NCI-H460 (cell line): ENCODE results near the gene TLCD1. TPM values are rescaled to one million over a fixed set of nuclear protein-coding genes. Genes with fewer than 3 reads are reported as not detected.

ENCODE experiments used
- DNase-seq: peaks from one replicate; pipeline ENCODE4 v3.0.0-alpha.2; 2016; ENCODE audit warnings: low read depth; ENCODE audit errors: extremely low read depth
- polyA plus RNA-seq: library from polyadenylated mRNA; depleted of rRNA; stranded (reverse); fragments of >200 nt; gene quantifications from 2 replicates; pipeline ENCODE4 v1.2.3, GENCODE V29; 2014; cell fraction: nucleus; rRNA removed
- total RNA-seq: library from RNA; depleted of rRNA; stranded (reverse); fragments of >200 nt; shearing (Covaris generic); gene quantifications from 2 replicates; pipeline ENCODE4 v1.2.3, GENCODE V29; 2014; rRNA removed

TLCD1 gene, protein sequence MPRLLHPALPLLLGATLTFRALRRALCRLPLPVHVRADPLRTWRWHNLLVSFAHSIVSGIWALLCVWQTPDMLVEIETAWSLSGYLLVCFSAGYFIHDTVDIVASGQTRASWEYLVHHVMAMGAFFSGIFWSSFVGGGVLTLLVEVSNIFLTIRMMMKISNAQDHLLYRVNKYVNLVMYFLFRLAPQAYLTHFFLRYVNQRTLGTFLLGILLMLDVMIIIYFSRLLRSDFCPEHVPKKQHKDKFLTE
- 27.9 and 32.4 TPM in 2 replicates for total RNA-seq
- 54.4 and 56.1 TPM in 2 replicates for polyA plus RNA-seq

DNA sequence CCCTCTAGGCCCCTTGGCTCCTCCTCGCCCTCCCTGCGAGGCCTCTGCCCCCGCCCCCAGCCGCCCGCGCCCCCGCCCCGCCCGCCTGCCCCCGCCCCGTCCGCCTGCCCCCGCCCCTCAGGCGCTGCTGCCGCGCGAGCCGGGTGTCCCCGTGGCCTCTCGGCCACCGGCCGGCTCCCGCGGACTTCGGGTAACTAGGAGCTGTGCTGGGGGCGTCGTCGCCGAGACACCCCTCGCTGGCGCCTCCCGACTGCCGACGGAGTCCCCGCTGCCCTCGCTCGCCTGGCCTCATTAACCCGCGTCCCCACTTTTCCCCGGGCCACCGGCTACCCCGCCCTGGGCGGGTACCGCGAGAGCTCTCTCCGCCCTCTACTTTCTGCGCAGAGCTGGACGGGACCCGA is at the start of gene TLCD1:
TSS of gene TLCD1 (minus strand) at position 8 of the 401 bp plus-strand sequence. CDS start 136 bp downstream, outside the sequence.
- DNase-seq, result peak; percentile 71

GRCh38 chr17:28774206-28774605 is 48.2 kb upstream of the TLCD1 start:
- no peak for DNase-seq

- no peak for DNase-seq
These were observed 47.7 kb upstream of the TLCD1 start for GRCh38 chr17:28773736-28774135.

DNA sequence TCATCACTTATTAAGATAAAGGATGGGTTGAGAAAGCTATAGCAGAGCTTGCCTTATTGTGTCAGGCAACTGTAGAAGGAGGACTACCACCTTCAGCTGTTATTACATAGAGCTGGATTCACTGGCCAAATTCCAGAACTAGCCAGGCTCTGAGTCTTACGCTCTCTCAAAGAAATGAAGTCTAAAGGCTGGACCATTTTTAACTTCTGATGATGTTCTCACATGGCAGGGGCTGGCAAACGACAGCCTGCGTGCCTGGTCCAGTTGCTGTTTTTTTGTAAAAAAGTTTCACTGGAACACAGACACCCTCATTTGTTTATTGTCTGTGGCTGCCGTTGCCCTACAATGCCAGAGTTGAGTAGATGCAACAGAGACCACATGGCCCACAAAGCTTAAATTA is 39.0 kb upstream of the TLCD1 start:
- no peak for DNase-seq

- DNase-seq, result peak; percentile 74
These were observed 37.8 kb upstream of the TLCD1 start for GRCh38 chr17:28763804-28764266.

GRCh38 chr17:28763137-28763799 is 37.2 kb upstream of the TLCD1 start:
- DNase-seq, result no peak

- DNase-seq, result no peak
These were observed 34.8 kb upstream of the TLCD1 start for GRCh38 chr17:28760601-28761562.

DNA sequence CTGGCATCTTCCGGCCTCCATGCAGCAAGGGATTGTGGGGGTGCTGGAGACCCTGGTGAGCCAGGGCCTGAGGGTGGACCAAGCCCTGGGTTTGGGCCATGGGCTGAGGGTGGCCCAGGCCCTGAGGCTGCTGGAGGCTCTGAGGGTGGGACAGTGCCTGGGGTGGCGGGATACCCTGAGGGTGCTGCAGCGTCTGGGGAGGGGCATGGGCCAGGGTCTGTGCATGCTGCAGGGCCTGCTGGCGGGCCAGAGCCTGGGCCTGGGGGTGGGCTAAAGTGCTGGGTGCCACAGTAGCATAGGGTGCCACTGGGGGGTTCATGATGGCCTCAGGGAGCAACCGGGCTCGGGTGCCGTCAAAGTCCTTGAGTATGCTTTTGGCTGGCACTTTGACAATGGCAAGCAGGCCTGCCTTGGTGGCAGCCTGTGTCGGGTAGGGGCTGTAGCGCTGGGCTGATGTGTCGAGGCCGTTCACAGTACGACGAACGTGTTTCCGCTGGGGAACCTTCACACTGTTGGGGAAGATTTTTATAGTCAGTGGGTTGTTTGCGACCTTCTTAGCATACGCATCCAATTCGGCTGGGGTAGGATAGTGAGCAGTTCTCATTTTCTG is 33.3 kb upstream of the TLCD1 start:
- no peak for DNase-seq

- no peak for DNase-seq
These were observed 32.5 kb upstream of the TLCD1 start for GRCh38 chr17:28758411-28759121.

- DNase-seq, result no peak
These were observed 30.2 kb upstream of the TLCD1 start for GRCh38 chr17:28756049-28756804.

DNA sequence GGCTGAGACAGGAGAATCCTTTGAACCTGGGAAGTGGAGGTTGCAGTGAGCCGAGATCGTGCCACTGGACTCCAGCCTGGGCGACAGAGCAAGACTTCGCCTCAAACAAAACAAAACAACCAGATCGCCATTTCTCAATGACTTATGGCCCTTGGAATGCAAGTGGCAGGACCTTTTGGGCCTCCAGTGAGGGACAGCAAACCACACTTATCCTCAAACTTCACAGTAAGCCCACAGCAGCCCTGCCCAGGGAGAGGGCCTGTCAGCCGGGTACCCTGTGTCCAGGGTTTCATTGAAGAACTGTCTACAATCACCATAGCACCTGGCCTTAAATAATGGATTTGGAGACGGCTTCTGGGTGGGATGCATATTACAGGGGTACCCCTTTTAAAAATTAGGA is 29.5 kb upstream of the TLCD1 start:
- no peak for DNase-seq

GRCh38 chr17:28751600-28752366 is 25.8 kb upstream of the TLCD1 start:
- no peak for DNase-seq

- peak; percentile 92 for DNase-seq
These were observed 24.4 kb upstream of the TLCD1 start for GRCh38 chr17:28750178-28751047.

DNA sequence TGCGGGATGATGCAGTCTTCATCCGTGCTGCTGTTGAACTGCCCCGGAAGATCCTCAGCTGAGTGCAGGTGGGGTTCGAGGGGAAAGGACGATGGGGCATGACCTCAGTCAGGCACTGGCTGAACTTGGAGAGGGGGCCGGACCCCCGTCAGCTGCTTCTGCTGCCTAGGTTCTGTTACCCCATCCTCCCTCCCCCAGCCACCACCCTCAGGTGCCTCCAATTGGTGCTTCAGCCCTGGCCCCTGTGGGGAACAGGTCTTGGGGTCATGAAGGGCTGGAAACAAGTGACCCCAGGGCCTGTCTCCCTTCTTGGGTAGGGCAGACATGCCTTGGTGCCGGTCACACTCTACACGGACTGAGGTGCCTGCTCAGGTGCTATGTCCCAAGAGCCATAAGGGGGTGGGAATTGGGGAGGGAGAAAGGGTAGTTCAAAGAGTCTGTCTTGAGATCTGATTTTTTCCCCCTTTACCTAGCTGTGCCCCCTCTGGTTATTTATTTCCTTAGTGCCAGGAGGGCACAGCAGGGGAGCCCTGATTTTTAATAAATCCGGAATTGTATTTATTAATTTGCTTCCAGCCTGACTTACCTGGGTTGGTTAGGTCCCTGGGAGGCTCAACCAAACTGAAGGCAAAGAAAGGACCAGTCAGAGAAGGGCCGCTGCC is 23.6 kb upstream of the TLCD1 start:
- no peak for DNase-seq

- DNase-seq, result no peak
These were observed 23.0 kb upstream of the TLCD1 start for GRCh38 chr17:28748852-28749515.
